HG03457 (cell line): Measurements from ENCODE around the gene HECW1.

Experiments
- ATAC-seq: cut with Tn5 transposase; IDR thresholded peaks from one replicate; pipeline ENCODE4 v1.9.1; 2021; ENCODE audit warnings: moderate number of reproducible peaks; ENCODE audit not compliant: unreplicated experiment

HECW1 gene

DNA sequence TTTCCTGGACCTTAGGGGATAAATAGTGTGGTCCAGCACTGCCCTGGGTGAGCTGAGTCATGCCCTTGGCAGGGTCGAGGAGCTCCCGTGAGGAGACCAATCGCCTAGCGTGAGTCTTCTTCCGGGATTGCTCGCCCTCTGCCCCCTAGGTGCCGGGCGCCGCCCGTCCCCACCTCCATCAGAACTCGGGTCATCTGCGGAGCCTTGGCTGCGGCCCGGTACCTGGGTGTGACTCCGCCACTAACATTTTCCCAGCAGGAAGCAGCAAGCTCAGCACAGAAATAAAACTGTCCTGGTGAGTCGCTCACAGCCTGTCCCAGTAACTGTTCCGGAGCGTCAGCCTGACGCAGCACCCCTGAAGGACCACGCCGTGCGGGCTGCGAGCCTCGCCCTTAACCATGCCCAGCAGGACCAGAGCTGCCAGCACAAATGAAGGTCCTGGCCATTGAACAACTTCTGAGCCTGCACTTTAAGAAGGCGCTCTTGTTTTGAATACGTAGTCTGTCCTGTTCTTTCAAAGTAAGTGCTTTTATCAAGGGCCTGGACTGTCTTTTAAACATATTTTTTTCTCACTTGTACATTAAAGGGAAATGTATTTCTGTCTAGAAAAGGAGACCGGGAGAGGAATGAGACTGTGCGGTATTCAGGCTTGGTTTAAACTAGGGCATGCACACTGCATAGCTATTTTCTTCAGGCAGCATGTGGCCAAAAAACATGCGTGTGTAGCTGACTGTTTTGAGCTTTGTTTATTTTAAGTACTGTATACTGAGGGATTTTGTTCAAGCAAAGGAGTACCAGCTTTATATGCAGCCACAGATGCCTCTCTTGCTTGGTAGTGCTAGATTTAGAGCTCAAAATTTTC lies 136.7 kb downstream of the HECW1 start:
- no peak for ATAC-seq

DNA sequence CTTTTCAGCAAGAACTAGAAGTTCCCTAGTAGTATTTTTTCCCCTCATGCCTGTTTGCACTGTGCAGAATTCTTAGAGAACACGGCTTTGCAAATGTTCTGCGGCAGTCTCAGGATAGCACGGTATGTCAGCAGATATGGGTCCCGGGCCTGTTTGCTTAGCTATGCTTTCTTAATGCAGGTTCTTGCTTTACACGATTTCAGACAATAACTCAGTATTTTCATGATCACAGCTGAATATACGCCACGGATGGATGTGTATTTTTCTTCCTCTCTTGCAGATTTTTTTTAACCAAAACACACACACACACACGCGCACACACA lies 137.3 kb downstream of the HECW1 start:
- ATAC-seq = no peak

DNA sequence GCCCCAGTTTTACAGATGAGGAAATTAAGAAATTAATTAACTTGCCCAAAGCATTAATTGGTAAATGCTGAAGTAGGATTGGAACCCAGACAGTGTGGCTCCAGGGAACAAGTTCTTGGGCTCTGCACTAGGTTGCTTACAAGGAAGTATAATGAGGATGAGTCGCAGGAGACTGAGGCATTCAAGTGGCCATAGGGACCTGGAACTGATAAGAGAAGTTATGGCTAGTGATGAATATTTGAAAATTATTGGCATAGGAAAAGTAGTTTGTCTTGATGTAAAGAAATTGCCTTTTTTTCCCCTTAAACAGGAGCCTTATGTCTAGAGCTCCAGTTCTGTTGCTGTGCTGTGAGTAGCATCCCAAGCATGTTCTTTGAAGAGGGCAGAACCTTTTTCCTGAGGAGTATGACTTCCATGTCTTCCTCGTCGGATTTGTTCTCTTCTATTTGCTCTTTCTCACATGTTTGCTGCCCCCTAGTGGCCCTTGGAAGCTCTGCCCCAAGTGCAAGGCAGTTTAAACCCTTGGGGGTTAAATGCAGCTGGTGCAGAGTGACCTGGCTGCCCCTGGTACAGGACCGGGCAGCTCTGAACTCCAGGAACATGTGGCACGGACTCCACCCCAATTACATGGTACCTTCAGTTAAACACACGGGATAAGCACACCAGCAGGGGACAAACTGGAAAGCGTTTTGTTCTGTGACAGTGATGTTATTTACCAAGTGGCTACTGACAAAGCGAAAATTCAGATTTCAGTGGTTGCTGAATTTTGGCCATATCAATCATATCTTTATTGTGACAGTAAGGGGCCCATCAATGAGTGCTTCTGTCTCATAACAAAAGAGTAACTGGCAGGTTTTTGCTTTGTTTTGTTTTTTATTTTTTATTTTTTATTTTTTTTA lies 148.8 kb downstream of the HECW1 start:
- ATAC-seq = peak; percentile 70

DNA sequence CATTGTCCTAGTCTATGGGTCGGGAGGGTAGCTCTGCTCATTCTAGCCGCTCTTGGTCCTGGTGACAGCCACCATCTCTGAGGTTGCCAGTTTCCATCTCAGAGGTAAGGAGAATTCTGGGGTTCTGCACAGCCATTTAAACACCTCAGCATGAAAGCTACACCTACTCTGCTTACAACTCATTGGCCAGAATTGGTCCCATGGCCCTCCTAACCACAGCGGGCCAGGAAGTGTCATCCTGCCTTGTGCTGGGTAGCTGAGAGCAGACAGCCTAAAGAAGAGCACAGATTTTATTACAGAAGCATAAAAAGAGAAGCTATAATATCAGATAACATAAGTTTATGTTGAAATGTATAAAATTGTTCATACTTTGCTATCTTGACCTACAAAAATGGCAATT lies 152.7 kb downstream of the HECW1 start:
- ATAC-seq = no peak

GRCh38 chr7:43273939-43274719 lies 161.7 kb downstream of the HECW1 start:
- no peak for ATAC-seq

GRCh38 chr7:43274752-43275151 lies 162.3 kb downstream of the HECW1 start:
- ATAC-seq = no peak

- no peak for ATAC-seq
These were observed 164.1 kb downstream of the HECW1 start for GRCh38 chr7:43276547-43276946.

DNA sequence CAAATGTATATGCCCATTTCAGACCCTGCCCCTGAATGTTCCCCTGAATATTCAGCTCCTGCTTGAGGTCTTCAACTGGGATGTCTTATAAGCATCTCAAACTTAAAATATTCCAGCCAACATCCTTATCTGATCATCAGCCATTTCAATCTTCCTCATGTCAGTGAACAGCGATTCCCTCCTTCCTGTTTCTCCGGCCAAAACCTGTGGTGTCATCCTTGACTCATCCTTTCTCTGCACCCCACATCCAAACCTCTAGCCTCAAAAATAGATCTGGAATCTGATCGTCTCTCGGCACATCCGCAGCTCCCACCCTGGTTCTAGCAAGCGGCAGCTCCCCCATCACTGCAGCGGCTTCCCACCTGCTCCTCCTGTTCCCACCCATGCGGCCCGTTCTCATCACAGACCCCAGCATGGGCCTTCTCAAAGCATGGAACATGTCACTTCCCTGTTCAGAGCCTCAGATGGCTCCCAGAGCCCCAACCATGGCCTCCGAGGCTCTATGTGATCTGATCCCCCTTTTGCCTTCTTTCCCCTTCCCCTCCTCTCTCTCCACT lies 165.7 kb downstream of the HECW1 start:
- ATAC-seq = no peak

GRCh38 chr7:43281268-43281667 lies 168.8 kb downstream of the HECW1 start:
- no peak for ATAC-seq

DNA sequence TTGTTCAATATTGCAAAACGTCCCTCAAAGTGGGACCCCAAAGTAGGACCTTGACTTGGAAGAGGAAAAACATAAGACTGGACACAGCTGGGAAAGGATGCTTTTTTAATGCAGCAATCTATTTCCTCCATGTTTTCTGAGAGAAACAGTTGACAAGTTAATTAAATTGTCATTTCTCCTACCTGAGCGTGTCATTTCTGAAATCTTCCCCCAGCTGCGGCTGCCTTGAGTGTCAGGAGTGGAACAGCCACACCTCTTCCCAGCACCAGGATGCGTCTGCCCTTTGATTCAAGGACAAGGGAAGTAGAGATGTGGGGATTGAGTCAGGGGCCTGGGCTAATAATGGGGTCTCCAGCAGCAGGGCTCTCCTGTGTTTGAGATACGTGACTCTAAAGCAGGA lies 171.3 kb downstream of the HECW1 start:
- ATAC-seq = no peak

DNA sequence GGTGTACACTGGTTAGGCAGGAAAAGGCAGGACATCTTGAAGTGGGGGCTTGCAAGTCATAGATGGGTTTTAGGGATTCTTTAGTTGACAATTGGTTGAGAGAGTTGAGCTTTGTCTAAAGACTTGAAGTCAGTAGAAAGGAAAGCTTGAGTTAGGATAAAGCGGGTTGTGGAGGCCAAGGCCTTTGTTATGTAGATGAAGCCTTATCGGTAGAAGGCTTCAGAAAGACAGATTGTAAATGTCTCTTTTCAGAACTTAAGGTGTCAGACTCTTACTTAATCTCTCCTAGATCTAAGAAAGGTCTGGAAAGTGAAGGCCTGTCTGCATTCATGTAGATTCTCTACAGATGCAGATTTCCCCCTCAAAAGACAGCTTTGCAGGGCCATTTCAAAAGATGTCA lies 177.4 kb downstream of the HECW1 start:
- no peak for ATAC-seq

DNA sequence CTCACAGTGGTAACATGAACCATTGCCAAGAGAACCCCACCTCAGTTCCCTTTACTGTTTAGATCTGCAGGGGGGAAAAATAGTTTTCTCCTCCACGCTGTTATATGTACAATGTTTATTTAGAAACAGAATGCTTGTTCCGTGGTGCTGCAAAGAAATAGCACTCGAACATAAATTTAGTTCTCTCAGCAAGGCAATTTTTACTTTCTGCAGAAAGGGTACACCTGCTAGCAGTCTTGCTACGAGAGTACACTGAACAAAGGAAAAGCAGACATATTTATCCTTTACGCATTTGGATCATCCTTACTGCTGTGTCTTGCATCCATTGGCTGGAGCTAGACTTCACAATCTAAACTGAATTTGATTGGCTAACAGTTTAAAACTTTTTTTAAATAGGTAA lies 178.5 kb downstream of the HECW1 start:
- ATAC-seq = no peak

DNA sequence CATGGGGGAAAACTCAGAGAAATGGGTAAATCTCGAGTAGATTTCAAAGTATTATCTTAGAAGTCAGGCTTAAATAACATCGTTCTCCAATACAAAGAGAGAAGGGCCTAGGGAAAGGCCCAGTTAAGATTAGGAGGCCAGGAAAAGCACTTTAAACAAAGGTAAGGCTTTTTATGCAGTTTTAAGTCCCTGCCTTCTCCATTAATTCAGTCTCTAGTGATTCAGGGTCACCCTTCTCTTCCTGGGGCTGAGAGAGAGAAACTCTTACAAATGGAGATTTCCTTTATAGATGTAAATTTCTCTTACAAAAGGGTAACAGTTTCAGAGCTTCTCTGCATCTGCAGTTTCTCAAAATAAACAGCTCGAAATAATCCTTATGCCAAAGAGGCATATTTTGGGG lies 179.3 kb downstream of the HECW1 start:
- no peak for ATAC-seq

DNA sequence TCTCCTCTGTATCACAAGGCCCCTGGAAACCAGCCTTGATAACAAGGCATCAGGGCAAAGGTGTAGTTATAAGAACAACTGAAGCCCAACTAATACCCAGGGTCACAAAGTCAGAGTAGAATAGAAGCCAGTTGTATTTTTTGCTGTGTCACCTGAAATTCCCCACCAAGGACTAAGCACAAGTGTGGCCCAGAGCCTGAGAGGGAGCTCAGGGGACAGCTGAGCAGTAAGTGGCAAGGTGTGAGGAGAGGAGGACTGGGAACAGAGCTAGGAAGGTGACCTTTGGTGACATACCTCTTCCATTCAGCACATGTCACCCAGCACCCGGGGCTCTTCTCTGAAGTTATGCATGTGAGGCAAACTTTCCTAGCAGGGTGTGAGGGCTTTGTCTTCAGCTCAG lies 179.9 kb downstream of the HECW1 start:
- ATAC-seq = no peak

GRCh38 chr7:43294080-43294630 lies 181.7 kb downstream of the HECW1 start:
- no peak for ATAC-seq

GRCh38 chr7:43295429-43295828 lies 183.0 kb downstream of the HECW1 start:
- ATAC-seq = no peak

- ATAC-seq = no peak
These were observed 183.9 kb downstream of the HECW1 start for GRCh38 chr7:43296306-43296705.

- no peak for ATAC-seq
These were observed 186.2 kb downstream of the HECW1 start for GRCh38 chr7:43298617-43299016.

DNA sequence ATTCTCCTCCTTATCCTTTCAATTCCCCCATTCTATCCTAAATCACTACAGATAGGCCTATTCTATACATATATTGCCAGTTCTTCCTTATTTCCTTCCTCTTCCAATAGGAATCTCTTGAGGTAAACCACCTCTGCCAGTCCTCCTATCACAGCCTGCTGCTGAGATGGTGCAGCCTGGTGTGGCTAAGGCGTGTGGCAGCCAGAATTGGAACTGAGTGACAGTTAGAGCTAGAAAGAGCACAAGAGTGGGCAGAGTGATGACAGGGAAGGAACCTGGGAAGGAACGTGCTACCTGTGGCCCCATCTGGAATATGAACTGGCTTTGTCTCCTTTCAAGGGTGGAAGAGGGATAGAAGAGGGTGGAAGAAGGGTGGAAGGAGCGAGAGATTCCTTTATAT lies 187.7 kb downstream of the HECW1 start:
- no peak for ATAC-seq

DNA sequence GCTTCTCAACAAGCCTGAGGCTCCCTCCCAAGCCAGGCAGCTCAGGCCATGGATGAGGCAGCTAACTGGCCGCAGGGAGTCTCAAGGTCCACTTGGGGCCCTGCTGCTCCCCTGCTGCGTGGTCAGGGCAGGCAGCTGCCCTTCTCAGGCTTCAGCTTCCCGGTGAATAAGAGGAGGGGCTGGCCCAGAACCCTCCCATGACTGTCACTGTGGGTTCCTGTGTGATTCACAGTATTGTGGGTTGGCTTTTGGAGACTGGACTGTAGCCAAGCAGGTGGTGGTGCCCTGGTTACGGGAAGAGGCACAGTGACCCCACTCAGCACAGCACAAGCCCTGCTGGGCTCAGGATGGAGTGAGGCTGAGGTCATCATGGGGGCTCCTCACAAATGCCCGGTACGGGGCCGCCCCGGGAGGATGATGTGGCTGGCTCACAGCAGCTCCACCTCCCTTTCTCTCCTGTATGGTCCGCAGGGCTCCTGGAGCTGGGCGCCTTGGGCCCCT lies 189.8 kb downstream of the HECW1 start:
- ATAC-seq = no peak
